GM21529 (cell line): ENCODE measurements around the gene NTM.
"Not testable (repeated sequence)": the region's sequence is repeated elsewhere in the genome, so short reads cannot be mapped to it uniquely, and the experiment has no call there.

Experiments used
- ATAC-seq: cut with Tn5 transposase; IDR thresholded peaks from one replicate; pipeline ENCODE4 v1.9.1; 2021; ENCODE audit not compliant: unreplicated experiment

The NTM gene

GRCh38 chr11:131663405-131664200 is 293.2 kb downstream of the NTM start:
- no peak for ATAC-seq

DNA sequence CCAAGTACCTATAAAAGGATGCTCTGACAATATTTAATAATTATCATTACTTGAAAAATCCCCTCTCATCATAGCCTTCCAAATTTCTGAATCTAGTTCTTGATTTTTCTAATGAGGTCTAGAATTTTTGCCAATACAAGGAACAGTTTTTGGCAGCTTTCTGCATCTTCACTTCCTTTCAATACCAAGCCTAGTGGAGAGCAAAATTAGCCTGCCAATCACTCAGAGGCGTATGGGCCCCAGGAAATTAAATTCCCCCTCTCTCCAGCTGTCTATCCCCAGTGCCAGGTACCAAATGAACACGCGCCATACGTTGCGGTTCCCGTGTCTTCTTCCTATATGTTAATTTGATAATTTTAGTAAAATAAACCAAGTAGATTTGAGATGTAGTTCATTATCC is 293.9 kb downstream of the NTM start:
- no peak for ATAC-seq

- no peak for ATAC-seq
These were observed 294.4 kb downstream of the NTM start for GRCh38 chr11:131664816-131665215.

DNA sequence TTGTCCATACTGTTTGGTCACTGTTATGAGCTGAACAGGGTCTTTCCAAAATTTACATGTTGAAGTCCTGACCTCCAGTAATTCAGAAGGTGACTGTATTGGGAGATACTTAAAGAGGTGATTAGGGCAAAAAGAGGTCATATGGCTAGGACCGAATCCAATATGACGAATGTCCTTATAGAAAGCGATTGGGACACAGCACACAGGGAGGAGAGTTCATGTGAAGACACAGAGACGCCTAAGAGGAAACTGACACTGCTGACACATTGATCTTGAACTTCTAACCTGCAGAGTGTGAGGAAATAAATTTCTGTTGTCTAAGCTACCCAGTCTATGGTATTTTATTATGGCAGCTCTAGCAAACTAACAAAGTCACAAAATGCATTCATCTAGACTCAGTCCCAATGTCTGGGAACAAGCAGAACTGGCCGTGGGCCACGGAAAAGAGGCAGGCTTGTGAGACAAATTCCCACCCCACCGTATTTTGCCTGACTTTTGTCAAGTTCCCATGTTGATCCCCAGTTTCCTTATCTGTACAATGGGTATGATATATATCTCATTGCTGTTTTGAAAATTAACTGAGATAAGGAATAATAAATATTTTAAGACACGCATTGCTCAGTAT is 295.0 kb downstream of the NTM start:
- no peak for ATAC-seq

DNA sequence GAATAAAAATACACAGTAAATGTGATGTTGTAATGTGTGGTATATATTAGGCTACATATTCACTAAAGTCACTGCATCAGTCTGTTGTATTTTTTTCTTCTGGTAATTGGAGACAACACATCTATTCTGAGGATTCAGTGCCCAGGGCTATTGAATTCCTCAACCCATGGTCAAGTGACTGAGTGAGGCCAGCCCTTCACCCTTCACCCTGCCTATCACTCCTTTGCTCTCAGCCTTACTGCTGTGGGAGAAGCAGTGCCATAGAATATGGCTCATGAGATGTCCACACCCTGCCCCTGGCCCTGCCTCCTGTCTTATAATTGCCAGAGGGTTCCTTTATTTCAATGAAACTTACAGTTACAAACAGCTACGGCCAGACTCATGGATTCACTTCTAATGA is 295.6 kb downstream of the NTM start:
- ATAC-seq: no peak

- no peak for ATAC-seq
These were observed 296.2 kb downstream of the NTM start for GRCh38 chr11:131666617-131667016.

DNA sequence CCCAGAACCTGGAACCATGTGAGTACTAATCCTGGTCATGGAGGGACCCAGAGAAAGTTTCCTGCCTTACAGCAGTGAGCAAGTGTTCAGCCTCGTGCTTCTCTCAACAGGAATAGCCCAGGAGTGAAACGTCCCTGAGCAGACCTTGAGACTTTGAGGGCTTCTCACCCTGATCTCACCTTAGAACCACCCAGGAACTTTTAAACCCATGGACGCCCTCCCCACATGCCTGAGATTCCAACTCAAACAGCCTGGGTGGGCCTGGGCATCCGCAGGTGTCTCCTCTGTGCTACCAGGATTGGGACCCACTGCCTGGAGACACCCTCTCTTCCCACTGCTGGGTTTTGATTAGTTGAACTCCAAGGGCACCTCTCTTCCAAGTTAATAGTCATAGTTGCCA is 297.2 kb downstream of the NTM start:
- ATAC-seq: no peak

GRCh38 chr11:131668500-131669400 is 298.3 kb downstream of the NTM start:
- peak; percentile 92 for ATAC-seq

DNA sequence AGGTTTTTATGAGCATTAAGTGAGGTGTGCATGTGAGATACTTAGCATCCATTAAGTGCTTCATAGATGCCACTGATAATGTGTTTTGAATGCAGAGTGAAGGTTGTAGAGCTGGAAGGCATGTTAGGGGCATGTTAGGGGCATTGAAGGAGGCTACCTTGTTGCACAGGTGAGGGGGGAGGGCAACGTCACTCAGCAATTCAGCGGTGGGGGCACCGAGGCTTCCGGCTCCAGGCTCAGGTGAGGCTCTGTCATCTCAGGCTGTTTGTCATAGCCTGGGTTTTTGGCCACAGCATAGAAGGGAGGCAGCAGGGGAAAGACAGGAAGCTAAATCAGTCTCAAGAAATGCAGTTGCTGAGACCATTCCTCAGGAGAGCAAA is 299.0 kb downstream of the NTM start:
- no peak for ATAC-seq

- ATAC-seq: no peak
These were observed 300.5 kb downstream of the NTM start for GRCh38 chr11:131670876-131671275.

DNA sequence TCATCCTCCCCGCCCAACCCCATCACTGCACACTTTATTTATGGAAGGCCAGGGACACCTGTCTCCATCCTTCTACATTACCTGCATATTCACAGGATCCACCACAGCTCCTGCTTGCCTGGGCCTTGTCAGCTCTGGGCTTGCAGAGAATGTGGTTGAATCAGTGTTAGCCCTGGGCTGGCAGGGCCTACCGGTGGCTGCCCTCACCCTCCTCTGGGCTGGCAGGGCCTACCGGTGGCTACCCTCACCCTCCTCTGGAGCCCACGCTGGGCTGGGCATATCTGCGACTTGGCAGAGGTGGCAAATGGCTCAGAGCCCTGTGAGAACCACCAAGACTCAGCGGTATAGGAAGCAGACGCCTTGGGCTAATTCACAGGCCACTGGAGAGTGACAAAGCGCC is 300.9 kb downstream of the NTM start:
- no peak for ATAC-seq

DNA sequence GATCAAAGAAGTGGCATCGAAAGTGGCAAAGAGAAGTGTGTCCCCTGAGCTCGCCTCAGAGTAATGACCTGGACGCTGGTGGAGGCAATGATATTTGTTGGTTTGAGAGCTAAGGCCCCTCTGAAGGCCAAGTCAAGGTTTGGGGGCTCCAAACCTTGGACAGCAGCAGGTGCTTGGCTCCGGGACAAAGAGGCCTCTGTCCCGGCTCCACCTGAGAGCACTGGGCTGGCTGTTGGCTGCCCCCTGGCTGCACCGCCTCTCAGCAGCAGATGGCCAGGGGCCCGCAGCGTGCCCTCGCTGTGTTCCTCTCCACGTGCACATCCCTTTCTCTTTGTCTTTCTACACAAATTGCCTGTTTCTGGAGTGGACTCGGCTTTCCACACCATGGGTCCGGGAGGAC is 301.3 kb downstream of the NTM start:
- no peak for ATAC-seq

DNA sequence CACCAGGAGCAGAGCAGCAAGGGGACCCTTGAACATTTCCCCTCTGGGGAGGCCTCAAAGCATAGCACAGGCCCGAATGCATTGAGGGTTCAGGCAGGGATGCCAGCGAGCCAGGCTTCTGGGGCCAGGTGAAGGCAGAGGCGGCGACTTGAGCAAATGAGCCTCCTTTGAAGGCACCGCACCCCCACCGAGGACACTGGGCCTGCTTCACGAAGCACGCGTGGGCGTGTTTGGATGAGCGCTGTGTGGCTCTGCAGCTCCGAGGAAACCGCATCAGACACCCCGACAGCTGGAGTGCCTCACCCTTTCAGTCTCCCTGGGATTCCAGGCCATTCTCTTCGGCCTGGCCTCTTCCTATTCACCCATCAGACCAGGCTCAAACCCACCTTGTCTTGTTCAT is 301.8 kb downstream of the NTM start:
- no peak for ATAC-seq

- peak; percentile 95 for ATAC-seq
These were observed 303.8 kb downstream of the NTM start for GRCh38 chr11:131674051-131674755.

DNA sequence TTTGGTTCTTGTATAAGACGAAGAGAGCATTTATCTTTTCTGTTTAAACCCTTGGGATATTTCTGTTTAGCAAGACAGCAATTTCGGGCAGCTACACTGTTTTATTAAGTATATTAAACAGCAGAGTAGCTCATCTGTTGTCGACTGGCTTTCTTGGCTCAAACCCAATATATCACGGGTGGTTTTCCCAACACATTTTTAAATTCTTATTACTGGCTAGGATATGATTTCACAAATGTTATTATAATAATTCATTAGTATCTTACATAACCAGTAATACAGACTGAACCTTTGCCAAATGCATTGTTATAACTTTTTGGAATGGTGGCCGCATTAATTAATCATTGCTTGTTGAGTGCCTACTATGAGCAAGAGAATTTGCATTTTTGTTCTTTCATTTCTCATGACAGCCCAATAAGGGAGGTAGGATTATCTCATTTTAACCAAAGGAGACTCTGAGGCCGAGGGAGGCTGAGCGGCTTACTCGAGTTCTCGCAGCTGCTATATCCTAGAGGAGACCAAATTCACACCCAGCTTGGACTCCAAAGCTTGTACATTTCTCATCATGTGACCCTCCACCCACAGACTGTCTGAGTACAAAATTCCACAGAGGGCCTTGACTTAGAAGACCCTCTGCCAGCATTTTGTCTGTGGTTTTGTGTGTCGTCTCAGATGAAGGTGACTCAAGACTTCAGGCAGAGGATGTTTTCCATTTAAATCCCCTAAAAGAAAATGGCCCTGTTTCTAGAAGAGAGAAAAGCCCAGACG is 304.9 kb downstream of the NTM start:
- ATAC-seq: no peak

GRCh38 chr11:131677828-131678470 is 307.5 kb downstream of the NTM start:
- no peak for ATAC-seq

GRCh38 chr11:131678658-131679340 is 308.4 kb downstream of the NTM start:
- no peak for ATAC-seq

GRCh38 chr11:131680448-131680847 is 310.0 kb downstream of the NTM start:
- ATAC-seq: not testable (repeated sequence)

- no peak for ATAC-seq
These were observed 311.5 kb downstream of the NTM start for GRCh38 chr11:131681920-131682319.
